Heart right ventricle (tissue), 16 donors: ENCODE results near the gene BCAR3. TPM values are rescaled to one million over a fixed set of nuclear protein-coding genes. Genes with fewer than 3 reads are reported as not detected.

Source experiments
- ATAC-seq, 8 donors: fragments of 200-7000 bp; cut with Tn5 transposase; one replicate each; pipeline ENCODE4 v1.9.1; 2020; ENCODE audit warnings: mild to moderate bottlenecking in 8 of 8, moderate library complexity in 8 of 8, moderate number of reproducible peaks in 1 of 8
- DNase-seq, 2 donors: peaks; one replicate each; pipeline ENCODE4 v3.0.0-alpha.2; 2020
- H3K27ac ChIP-seq, 10 donors: fragments of 200-600 bp; sonication (generic) in 2 of 10; one replicate each; pipeline versions ENCODE4 v1.5.0 to v1.8.0; 2020 to 2022; ENCODE audit warnings: mild to moderate bottlenecking in 3 of 10
- H3K27me3 ChIP-seq, 7 donors: fragments of 200-600 bp; one replicate each; pipeline ENCODE4 v1.8.0; 2021 to 2022; ENCODE audit warnings: mild to moderate bottlenecking in 2 of 7
- H3K36me3 ChIP-seq, 9 donors: fragments of 200-600 bp; sonication (generic) in 1 of 9; one replicate each; pipeline versions ENCODE4 v1.5.0 to v1.8.0; 2020 to 2022; ENCODE audit warnings: mild to moderate bottlenecking in 2 of 9
- H3K4me1 ChIP-seq, 9 donors: fragments of 200-600 bp; sonication (generic) in 1 of 9; one replicate each; pipeline versions ENCODE4 v1.5.0 to v1.8.0; 2020 to 2022; ENCODE audit warnings: mild to moderate bottlenecking in 4 of 9
- H3K4me3 ChIP-seq, 10 donors: fragments of 200-600 bp; sonication (generic) in 2 of 10; one replicate each; pipeline versions ENCODE4 v1.5.0 to v1.8.0; 2020 to 2022; ENCODE audit warnings: mild to moderate bottlenecking in 7 of 10, moderate library complexity in 2 of 10
- H3K9me3 ChIP-seq, 11 donors: fragments of 200-600 bp in 10 of 11; sonication (generic) in 2 of 11; one replicate each; pipeline versions ENCODE4 v1.5.0 to v1.8.0; 2013 to 2022; ENCODE audit warnings: mild to moderate bottlenecking in 2 of 11, control low read depth in 1 of 11, moderate library complexity in 1 of 11
- CTCF ChIP-seq, 9 donors: fragments of 200-600 bp; sonication (generic) in 2 of 9; IDR thresholded peaks; one replicate each; pipeline versions ENCODE4 v1.5.0 to v1.8.0; 2021 to 2022; ENCODE audit warnings: antibody characterized with exemption in 9 of 9, mild to moderate bottlenecking in 5 of 9, moderate library complexity in 1 of 9
- WGBS, 2 donors: extraction: QIAGEN DNeasy Blood & Tissue Kit; methylation state at CpG; one replicate each; pipeline ENCODE4 v1.1.7; 2013; ENCODE audit warnings: inconsistent platforms in 1 of 2; 5-methylcytosine and 5-hydroxymethylcytosine counted together
- intact Hi-C, 10 donors: fragments of 100-400 bp; cut with DNase I; formaldehyde crosslinking; loops; one replicate each; pipeline versions ENCODE4 v1.11.1 to v1.14.2; 2022
- polyA plus RNA-seq, 2 donors: library from polyadenylated mRNA; stranded (reverse); fragments of 200-250 nt; gene quantifications; one replicate each; pipeline ENCODE4 v1.2.3, GENCODE V29; 2013
- total RNA-seq, 10 donors: library from RNA; stranded (reverse); fragmentation: NEBNext Ultra II Directional in 3 of 10; extraction: Animal tissue kit (Norgen Biotek cat#: 25700) in 3 of 10; gene quantifications; one replicate each; pipeline versions ENCODE4 v1.2.1 to v1.2.4, GENCODE V29; 2021 to 2023
- donor health status: Arrhythmogenic right ventricular cardiomyopathy.
- donor health status: ischemic (EF 13 %, LVEDD 7.1; RV severe dilation, severe dysfunction).
- donor health status: healthy with polysubstance abuse.
- donor health status: DM: no; HTN: yes; CAD: no.
- donor health status: DM: no; HTN: no; CAD: no.
- donor health status: ischemic (EF 25% LVEDD 6.9; RV normal size, moderate dysfunction).
- donor health status: ischemic (EF 25% LVEDD 5.7; RV mildly dilated, moderate dysfunction).
- donor health status: healthy.
- donor health status: DM: yes; HTN: yes; CAD: no.
- donor health status: Ischemic cardiomyopathy.
- donor health status: ischemic (EF 35%, LVEDD 5.7; RV mildly dilated, moderate dysfunction).
- donor health status: nonischemic (EF 11% LVEDD 7.7; RV severe dilation, severe dysfunction).
- donor health status: DM: yes; HTN: yes; CAD: no.
- donor health status: PGD.
- donor health status: ischemic (EF 29% LVEDD 5.4; RV normal size, mild dysfunction).
- donor health status: nonischemic (EF 23%, LVEDD 6.1; RV moderate dilation, normal function).

The BCAR3 gene
- total and polyA plus RNA-seq, 12 donors: 6.6 to 36.0 (median 15.9) TPM

- intact Hi-C loops: no loop called here
- Histone ChIP-seq H3K9me3 (no peaks in the 10 kb centered on the region), H3K27ac (peak overlapping the region; percentile 64 to 90 (median 78)), H3K4me3 (peak overlapping the region in 6 of 10 donors; percentile 4 to 16 (median 7)), H3K27me3 (no peaks in the 10 kb centered on the region), H3K36me3 (peaks cover 0 to 84% (median 18%) of the 10 kb centered on the region in 9 donors), H3K4me1 (peaks cover 7 to 65% (median 53%) of the 10 kb centered on the region in 9 donors)
- peak in 4 of 9 donors; percentile 17 to 36 (median 32) for TF ChIP-seq CTCF (IDR thresholded peaks at IDR 0.05)
- 41 to 49% methylated on average over 9 of the region's 9 CpGs for WGBS, 2 donors
- ATAC-seq: peak; percentile 40 to 77 (median 58)
- no peak for DNase-seq
Observed at GRCh38 chr1:93584261-93585003, 97.2 kb downstream of the BCAR3 start.

- 94% methylated on average over 23 of the region's 23 CpGs for WGBS, 2 donors
- intact Hi-C loops: loop anchor here in 1 of 10 donors (1.0 kb wide), 1 partner anchor 16 kb away; no protein-coding TSS in a partner anchor
- H3K36me3 ChIP-seq: peaks cover 0 to 78% (median 10%) of the 10 kb centered on the region in 9 donors
- H3K9me3 ChIP-seq: no peaks in the 10 kb centered on the region
- peaks cover 8 to 65% (median 55%) of the 10 kb centered on the region in 9 donors for H3K4me1 ChIP-seq
- H3K27ac ChIP-seq: peak overlapping the region in 1 of 10 donors; percentile 9
- no peak overlapping the region for H3K4me3 ChIP-seq
- TF ChIP-seq CTCF (IDR thresholded peaks at IDR 0.05): no peak
- ATAC-seq: no peak
- no peak for DNase-seq
- H3K27me3 ChIP-seq: no peaks in the 10 kb centered on the region
Observed at GRCh38 chr1:93581917-93582850, 99.5 kb downstream of the BCAR3 start.

- intact Hi-C loops: loop anchor here in 2 of 10 donors (5.0 to 10.0 kb wide), 2 partner anchors 32 to 135 kb away; partner anchors contain the start of gene FNBP1L (in 1 of the 2)
- Histone ChIP-seq H3K9me3 (no peaks in the 10 kb centered on the region), H3K4me1 (peaks cover 7 to 68% (median 46%) of the 10 kb centered on the region in 9 donors), H3K36me3 (peaks cover 0 to 88% (median 14%) of the 10 kb centered on the region in 9 donors), H3K27ac (peak overlapping the region in 8 of 10 donors; percentile 25 to 63 (median 44)), H3K4me3 (no peak overlapping the region), H3K27me3 (no peaks in the 10 kb centered on the region)
- no peak for TF ChIP-seq CTCF (IDR thresholded peaks at IDR 0.05)
- ATAC-seq (peak in 6 of 8 donors; percentile 12 to 55 (median 30)), DNase-seq (peak in 1 of 2 donors; percentile 34)
- WGBS, 2 donors: 78 to 93% methylated on average over 5 of the region's 5 CpGs
Observed at GRCh38 chr1:93579891-93580290, 101.7 kb downstream of the BCAR3 start.
